IMR-90 (cell line): Measurements from ENCODE around the gene EIF4B. TPM values are rescaled to one million over a fixed set of nuclear protein-coding genes. Genes with fewer than 3 reads are reported as not detected.

Experiments used
- ATAC-seq: fragments of 200-7000 bp; cut with Tn5 transposase; 2 replicates; pipeline ENCODE4 v1.9.1; 2020; ENCODE audit warnings: low read depth, mild to moderate bottlenecking, moderate library complexity
- BruUV-seq: library from RNA; stranded (reverse); fragments of 400-500 nt; replicated peaks from 2 replicates; lab custom pipeline; 2021; lab: Mats Ljungman, UMichigan
- CTCF ChIA-PET: fragments of 300-600 bp; formaldehyde crosslinking; extraction: SDS; loops from one replicate; lab custom pipeline; 2021; ENCODE audit warnings: antibody characterized with exemption; lab: Yijun Ruan, JAX
- POLR2A ChIA-PET: fragments of 300-600 bp; sonication (Branson Sonifier 250); formaldehyde crosslinking; loops from one replicate; lab custom pipeline; 2022; ENCODE audit warnings: antibody characterized with exemption; ENCODE audit not compliant: unreplicated experiment; lab: Charles Lee
- DNase-seq: peaks from one replicate; pipeline ENCODE4 v3.0.0; 2013
- H2AFZ ChIP-seq: replicated peaks from 2 replicates; pipeline ENCODE3; 2013; ENCODE audit warnings: low read length, mild to moderate bottlenecking; ENCODE audit not compliant: poor library complexity
- H2AK5ac ChIP-seq: 2 replicates; pipeline ENCODE4 v1.6.1; 2013; ENCODE audit warnings: low read depth, low read length, inconsistent platforms
- H2AK9ac ChIP-seq: replicated peaks from 2 replicates; pipeline ENCODE3; 2013; ENCODE audit warnings: mild to moderate bottlenecking, low read depth, low read length, moderate library complexity; ENCODE audit not compliant: poor library complexity
- H2BK120ac ChIP-seq: 2 replicates; pipeline ENCODE4 v1.6.1; 2013; ENCODE audit warnings: low read depth, low read length, inconsistent platforms
- H2BK15ac ChIP-seq: 3 replicates; pipeline ENCODE4 v1.6.1; 2013; ENCODE audit warnings: low read depth, low read length, inconsistent platforms
- H2BK20ac ChIP-seq: 2 replicates; pipeline ENCODE4 v1.6.1; 2013; ENCODE audit warnings: low read depth, mild to moderate bottlenecking, inconsistent platforms, low read length, moderate library complexity
- H2BK5ac ChIP-seq: 2 replicates; pipeline ENCODE4 v1.6.1; 2013; ENCODE audit warnings: mild to moderate bottlenecking, low read depth, low read length, inconsistent platforms; ENCODE audit not compliant: poor library complexity, severe bottlenecking
- H3K14ac ChIP-seq: replicated peaks from 2 replicates; pipeline ENCODE4 v1.6.1; 2013; ENCODE audit warnings: low read depth, low read length, inconsistent platforms
- H3K18ac ChIP-seq: 2 replicates; pipeline ENCODE4 v1.6.1; 2013; ENCODE audit warnings: low read depth, low read length, control low read depth
- H3K23ac ChIP-seq: 2 replicates; pipeline ENCODE4 v1.6.1; 2013; ENCODE audit warnings: low read depth, low read length, inconsistent platforms
- H3K27ac ChIP-seq: 2 replicates; pipeline ENCODE4 v1.5.1; 2013; ENCODE audit warnings: mild to moderate bottlenecking, control low read depth, low read length; ENCODE audit not compliant: insufficient read depth
- H3K27me3 ChIP-seq: 2 replicates; pipeline ENCODE4 v1.6.1; 2013; ENCODE audit warnings: low read length; ENCODE audit not compliant: control insufficient read depth, insufficient read depth
- H3K36me3 ChIP-seq: 2 replicates; pipeline ENCODE4 v1.6.1; 2013; ENCODE audit warnings: low read length, mixed read lengths; ENCODE audit not compliant: control insufficient read depth, insufficient read depth
- H3K4ac ChIP-seq: 2 replicates; pipeline ENCODE4 v1.6.1; 2013; ENCODE audit warnings: low read depth, low read length, inconsistent platforms
- H3K4me1 ChIP-seq: 2 replicates; pipeline ENCODE4 v1.6.1; 2013; ENCODE audit warnings: low read length, mixed read lengths; ENCODE audit not compliant: control insufficient read depth, insufficient read depth
- H3K4me2 ChIP-seq: 2 replicates; pipeline ENCODE4 v1.6.1; 2013; ENCODE audit warnings: low read depth, mild to moderate bottlenecking, control low read depth, low read length, moderate library complexity
- H3K4me3 ChIP-seq: 2 replicates; pipeline ENCODE4 v1.5.1; 2013; ENCODE audit warnings: low read depth, mild to moderate bottlenecking, control low read depth, low read length, moderate library complexity; ENCODE audit not compliant: insufficient read depth
- H3K56ac ChIP-seq: 2 replicates; pipeline ENCODE4 v1.6.1; 2013; ENCODE audit warnings: low read length, inconsistent platforms; ENCODE audit not compliant: insufficient read depth; ENCODE audit errors: extremely low read depth
- H3K79me1 ChIP-seq, 2 experiments: 2 replicates each; pipeline ENCODE4 v1.6.1; 2013; ENCODE audit warnings: low read length in 2 of 2, inconsistent platforms in 1 of 2, low read depth in 1 of 2
- H3K9ac ChIP-seq: 2 replicates; pipeline ENCODE4 v1.6.1; 2013; ENCODE audit warnings: low read depth, low read length, control low read depth
- H3K9me1 ChIP-seq: 2 replicates; pipeline ENCODE4 v1.6.1; 2013; ENCODE audit warnings: low read length, inconsistent platforms; ENCODE audit not compliant: insufficient read depth
- H3K9me3 ChIP-seq: 2 replicates; pipeline ENCODE4 v1.6.1; 2013; ENCODE audit warnings: low read length; ENCODE audit not compliant: control insufficient read depth, insufficient read depth
- H4K20me1 ChIP-seq: 2 replicates; pipeline ENCODE4 v1.6.1; 2013; ENCODE audit warnings: low read length, inconsistent platforms; ENCODE audit not compliant: insufficient read depth
- H4K5ac ChIP-seq: 2 replicates; pipeline ENCODE4 v1.6.1; 2013; ENCODE audit warnings: mild to moderate bottlenecking, low read depth, low read length, control low read depth
- H4K8ac ChIP-seq, 2 experiments: 2 replicates each; pipeline ENCODE4 v1.6.1; 2013; ENCODE audit warnings: low read depth in 2 of 2, low read length in 2 of 2, control low read depth in 1 of 2, inconsistent platforms in 1 of 2
- H4K91ac ChIP-seq: 2 replicates; pipeline ENCODE4 v1.6.1; 2013; ENCODE audit warnings: low read depth, low read length, inconsistent platforms; ENCODE audit not compliant: insufficient read depth
- BHLHE40 ChIP-seq: fragments of 150-350 bp; IDR thresholded peaks from 2 replicates; pipeline ENCODE4 v1.6.1; 2016; ENCODE audit warnings: mild to moderate bottlenecking, low read depth, low read length
- CEBPB ChIP-seq: IDR thresholded peaks from 2 replicates; pipeline ENCODE4 v1.6.1; 2012; ENCODE audit warnings: low read depth, low read length, improper control_type of control experiment
- CHD1 ChIP-seq: IDR thresholded peaks from 2 replicates; pipeline ENCODE4 v1.6.1; 2012; ENCODE audit warnings: low read depth, low read length, improper control_type of control experiment
- ELK1 ChIP-seq: fragments of 150-350 bp; IDR thresholded peaks from 2 replicates; pipeline ENCODE4 v1.6.1; 2016; ENCODE audit warnings: low read depth, mild to moderate bottlenecking, low read length, moderate library complexity, borderline replicate concordance
- MXI1 ChIP-seq: IDR thresholded peaks from 2 replicates; pipeline ENCODE4 v1.6.1; 2012; ENCODE audit warnings: low read depth, mild to moderate bottlenecking, low read length, moderate library complexity, borderline replicate concordance
- NFE2L2 ChIP-seq: fragments of 150-350 bp; IDR thresholded peaks from 2 replicates; pipeline ENCODE4 v1.6.1; 2016; ENCODE audit warnings: low read depth, mild to moderate bottlenecking, low read length
- POLR2A ChIP-seq: IDR thresholded peaks from 2 replicates; pipeline ENCODE4 v1.6.1; 2012; ENCODE audit warnings: mild to moderate bottlenecking, low read depth, low read length
- RCOR1 ChIP-seq: IDR thresholded peaks from 2 replicates; pipeline ENCODE4 v1.6.1; 2012; ENCODE audit warnings: mild to moderate bottlenecking, low read length, improper control_type of control experiment; ENCODE audit not compliant: insufficient replicate concordance
- WGBS, 2 experiments: methylation state at CpG; one replicate each; pipeline versions ENCODE4 v1.1.5 to v1.1.7; 2013; ENCODE audit warnings: missing lambda C conversion rate in 2 of 2; ENCODE audit not compliant: insufficient read length in 1 of 2; ENCODE audit errors: extremely low coverage in 2 of 2; 5-methylcytosine and 5-hydroxymethylcytosine counted together
- dilution Hi-C: fragments of 300-500 bp; cut with HindIII; formaldehyde crosslinking; loops from one replicate; pipeline ENCODE4 v1.14.3; 2018; ENCODE audit warnings: low sequenced_read_pairs; ENCODE audit not compliant: unreplicated experiment
- in situ Hi-C: fragments of 300-500 bp; cut with MboI; formaldehyde crosslinking; loops from 3 replicates; pipeline ENCODE4 v1.14.3; 2019; ENCODE audit warnings: low sequenced_read_pairs, inconsistent platforms, mixed read lengths
- intact Hi-C: fragments of 100-400 bp; cut with micrococcal nuclease; formaldehyde crosslinking; loops from 2 replicates; pipeline ENCODE4 v1.10.0; 2022
- polyA plus RNA-seq, 3 experiments: library from polyadenylated mRNA; depleted of rRNA; stranded (reverse); fragments of >200 nt; gene quantifications; 2 replicates each; pipeline ENCODE4 v1.2.3, GENCODE V29; 2012; ENCODE audit warnings: low replicate concordance in 1 of 3
- total RNA-seq: library from RNA; depleted of rRNA; stranded (reverse); fragments of >200 nt; gene quantifications from 2 replicates; pipeline ENCODE4 v1.2.3, GENCODE V29; 2012

EIF4B gene
- total and polyA plus RNA-seq, 2 of the 4 experiments (the other 2 are of a cell fraction) = 313 to 671 TPM

- TF ChIP-seq NFE2L2 (no peak), CEBPB (no peak), MXI1 (no peak)
Measured at GRCh38 chr12:52980650-52981423, 25.4 kb upstream of the EIF4B start (continued).

GRCh38 chr12:52984136-52984535, 22.1 kb upstream of the EIF4B start:
- intact Hi-C loops = loop anchor here (5.0 kb wide), 2 partner anchors 612 to 837 kb away; no protein-coding TSS in a partner anchor
- no CpG with 5 or more reads among the region's 1 CpG for WGBS, 2 experiments
- Histone ChIP-seq H3K4ac (no peak overlapping the region), H3K18ac (no peak overlapping the region), H4K8ac (no peak overlapping the region), H2BK120ac (no peak overlapping the region), H3K4me1 (no peaks in the 10 kb centered on the region), H3K27ac (no peak overlapping the region), H2AK5ac (no peak overlapping the region), H3K4me3 (no peak overlapping the region), H3K9ac (no peak overlapping the region), H2AK9ac (no peak overlapping the region), H2BK5ac (no peak overlapping the region), H3K23ac (no peak overlapping the region), H3K79me1 (no peaks in the 10 kb centered on the region), H3K36me3 (no peaks in the 10 kb centered on the region), H4K20me1 (no peaks in the 10 kb centered on the region), H4K91ac (no peak overlapping the region), H2AFZ (no peak overlapping the region), H3K56ac (no peak overlapping the region), H3K27me3 (peaks cover 9% of the 10 kb centered on the region), H3K9me1 (no peaks in the 10 kb centered on the region), H3K4me2 (no peak overlapping the region), H3K9me3 (no peaks in the 10 kb centered on the region), H3K14ac (no peak overlapping the region), H2BK20ac (no peak overlapping the region), H2BK15ac (no peak overlapping the region), H4K5ac (no peak overlapping the region)
- ATAC-seq (no peak), DNase-seq (no peak)
- no TSS peak for BruUV-seq
- in situ Hi-C loops = loop anchor here (10.0 kb wide), 2 partner anchors 399 to 609 kb away; no protein-coding TSS in a partner anchor
- TF ChIP-seq POLR2A = no peak
- no peak for TF ChIP-seq RCOR1
- TF ChIP-seq BHLHE40 = no peak
- TF ChIP-seq CHD1 = no peak
- no peak for TF ChIP-seq NFE2L2
- TF ChIP-seq ELK1 = no peak
- CTCF ChIA-PET = no interaction called here
- dilution Hi-C loops = loop anchor here (25.0 kb wide), 1 partner anchor 97 kb away; no protein-coding TSS in a partner anchor
- POLR2A ChIA-PET = no interaction called here
